ENCODE data around the gene WFDC11.

WFDC11 gene

GRCh38 chr20:45639687-45640086 is 30.4 kb downstream of the WFDC11 start:
- no peaks in the 10 kb centered on the region for H3K36me3 ChIP-seq (replicated peaks; ENCODE audit: low read depth, low read length)
- no peaks in the 10 kb centered on the region for H4K20me1 ChIP-seq (ENCODE audit: insufficient read depth, low read length)
- peaks cover 29% of the 10 kb centered on the region; the same call in 1 of the 2 replicates for H3K27me3 ChIP-seq (ENCODE audit: low read depth, low read length)
- H3K79me2 ChIP-seq (ENCODE audit: low read length), result no peaks in the 10 kb centered on the region
- no peaks in the 10 kb centered on the region for H3K9me3 ChIP-seq (ENCODE audit: insufficient read depth, low read length)
- no peak overlapping the region for H3K4me2 ChIP-seq (ENCODE audit: low read length)
- H3K27ac ChIP-seq (ENCODE audit: low read length), result no peak overlapping the region
- H3K4me1 ChIP-seq (ENCODE audit: low read length), result no peaks in the 10 kb centered on the region
- no peak overlapping the region for H3K9ac ChIP-seq (ENCODE audit: low read length)
- no peak overlapping the region for H3K4me3 ChIP-seq (ENCODE audit: low read length)
- TF ChIP-seq, protein P1, sequence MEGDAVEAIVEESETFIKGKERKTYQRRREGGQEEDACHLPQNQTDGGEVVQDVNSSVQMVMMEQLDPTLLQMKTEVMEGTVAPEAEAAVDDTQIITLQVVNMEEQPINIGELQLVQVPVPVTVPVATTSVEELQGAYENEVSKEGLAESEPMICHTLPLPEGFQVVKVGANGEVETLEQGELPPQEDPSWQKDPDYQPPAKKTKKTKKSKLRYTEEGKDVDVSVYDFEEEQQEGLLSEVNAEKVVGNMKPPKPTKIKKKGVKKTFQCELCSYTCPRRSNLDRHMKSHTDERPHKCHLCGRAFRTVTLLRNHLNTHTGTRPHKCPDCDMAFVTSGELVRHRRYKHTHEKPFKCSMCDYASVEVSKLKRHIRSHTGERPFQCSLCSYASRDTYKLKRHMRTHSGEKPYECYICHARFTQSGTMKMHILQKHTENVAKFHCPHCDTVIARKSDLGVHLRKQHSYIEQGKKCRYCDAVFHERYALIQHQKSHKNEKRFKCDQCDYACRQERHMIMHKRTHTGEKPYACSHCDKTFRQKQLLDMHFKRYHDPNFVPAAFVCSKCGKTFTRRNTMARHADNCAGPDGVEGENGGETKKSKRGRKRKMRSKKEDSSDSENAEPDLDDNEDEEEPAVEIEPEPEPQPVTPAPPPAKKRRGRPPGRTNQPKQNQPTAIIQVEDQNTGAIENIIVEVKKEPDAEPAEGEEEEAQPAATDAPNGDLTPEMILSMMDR (IDR thresholded peaks at IDR 0.05; ENCODE audit: low read depth, low read length), result no peak
- TF ChIP-seq EZH2phosphoT487 (IDR thresholded peaks at IDR 0.05; ENCODE audit: low read depth), result no peak
- H2AFZ ChIP-seq (ENCODE audit: low read depth, low read length), result no peak overlapping the region

DNA sequence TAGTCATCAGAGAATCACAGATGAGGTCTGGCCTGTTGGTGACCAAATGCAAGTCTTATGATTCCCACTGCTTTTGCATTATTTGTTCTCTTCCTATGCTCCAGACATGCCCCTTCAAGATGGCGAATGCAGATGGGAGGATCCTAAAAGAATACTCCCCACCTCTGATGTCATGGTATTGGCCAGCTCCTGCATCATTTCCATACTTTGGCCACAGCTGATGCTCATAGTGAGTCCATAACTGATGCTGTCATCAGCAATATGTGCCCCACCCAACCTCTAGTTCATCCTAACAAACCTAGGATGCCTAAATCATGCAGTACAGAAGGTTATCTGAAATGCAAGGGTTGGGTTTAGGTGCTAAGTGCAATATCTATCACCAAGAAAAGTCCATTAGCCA is 33.5 kb downstream of the WFDC11 start:
- Histone ChIP-seq H3K4me2 (ENCODE audit: low read length) (no peak overlapping the region), H3K27ac (ENCODE audit: low read length) (no peak overlapping the region), H3K9ac (ENCODE audit: low read length) (no peak overlapping the region), H3K4me1 (ENCODE audit: low read length) (no peaks in the 10 kb centered on the region), H3K4me3 (ENCODE audit: low read length) (no peak overlapping the region), H4K20me1 (ENCODE audit: insufficient read depth, low read length) (no peaks in the 10 kb centered on the region), H2AFZ (ENCODE audit: low read depth, low read length) (no peak overlapping the region), H3K27me3 (ENCODE audit: low read depth, low read length) (peaks cover 33% of the 10 kb centered on the region; the same call in 1 of the 2 replicates), H3K9me3 (ENCODE audit: insufficient read depth, low read length) (no peaks in the 10 kb centered on the region), H3K36me3 (replicated peaks; ENCODE audit: low read depth, low read length) (no peaks in the 10 kb centered on the region), H3K79me2 (ENCODE audit: low read length) (no peaks in the 10 kb centered on the region)
- no peak for TF ChIP-seq EZH2phosphoT487 (IDR thresholded peaks at IDR 0.05; ENCODE audit: low read depth)
- TF ChIP-seq, protein P1 (IDR thresholded peaks at IDR 0.05; ENCODE audit: low read depth, low read length), result no peak

DNA sequence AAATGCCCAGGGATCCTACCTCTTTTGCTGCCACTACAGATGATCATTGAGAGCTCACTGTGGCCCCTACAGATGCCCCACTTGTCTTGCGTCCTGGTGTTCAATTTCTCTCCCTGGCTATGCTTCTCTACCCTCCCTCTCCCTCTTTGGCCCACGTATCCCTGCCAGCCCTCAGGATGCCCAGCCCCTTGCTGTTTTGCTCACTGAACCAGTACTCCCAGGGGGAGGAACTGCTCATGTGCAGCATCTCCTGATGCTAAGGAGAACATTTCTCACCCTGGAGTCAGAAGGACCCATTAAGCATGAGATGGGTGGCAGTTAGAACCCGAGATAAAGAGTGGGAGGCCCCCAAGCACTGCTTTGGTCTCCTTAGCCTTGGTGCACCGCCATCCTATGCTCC is 38.9 kb downstream of the WFDC11 start, which contains the start of gene WFDC9:
Gene WFDC9 (minus strand): TSS at position 101 of the 400 bp plus-strand sequence. CDS start 21,103 bp downstream, outside the sequence.
- H3K27me3 ChIP-seq (ENCODE audit: low read depth, low read length), result peaks cover 47% of the 10 kb centered on the region
- no peaks in the 10 kb centered on the region for H3K79me2 ChIP-seq (ENCODE audit: low read length)
- no peak within 1 kb of the TSS for H3K27ac ChIP-seq (ENCODE audit: low read length)
- H2AFZ ChIP-seq (ENCODE audit: low read depth, low read length), result no peak within 1 kb of the TSS
- no peaks in the 10 kb centered on the region for H3K36me3 ChIP-seq (replicated peaks; ENCODE audit: low read depth, low read length)
- H3K9me3 ChIP-seq (ENCODE audit: insufficient read depth, low read length), result no peaks in the 10 kb centered on the region
- no peak within 1 kb of the TSS for H3K4me3 ChIP-seq (ENCODE audit: low read length)
- H3K9ac ChIP-seq (ENCODE audit: low read length), result no peak within 1 kb of the TSS
- no peaks in the 10 kb centered on the region for H3K4me1 ChIP-seq (ENCODE audit: low read length)
- no peak within 1 kb of the TSS for H3K4me2 ChIP-seq (ENCODE audit: low read length)
- H4K20me1 ChIP-seq (ENCODE audit: insufficient read depth, low read length), result no peaks in the 10 kb centered on the region
- TF ChIP-seq, protein P1 (IDR thresholded peaks at IDR 0.05; ENCODE audit: low read depth, low read length), result no peak

GRCh38 chr20:45630371-45630770 is 39.7 kb downstream of the WFDC11 start:
- Histone ChIP-seq H3K36me3 (replicated peaks; ENCODE audit: low read depth, low read length) (no peaks in the 10 kb centered on the region), H3K4me1 (ENCODE audit: low read length) (no peaks in the 10 kb centered on the region), H3K27ac (ENCODE audit: low read length) (no peak overlapping the region), H3K4me3 (ENCODE audit: low read length) (no peak overlapping the region), H3K79me2 (ENCODE audit: low read length) (no peaks in the 10 kb centered on the region), H3K9me3 (ENCODE audit: insufficient read depth, low read length) (no peaks in the 10 kb centered on the region), H4K20me1 (ENCODE audit: insufficient read depth, low read length) (no peaks in the 10 kb centered on the region), H3K9ac (ENCODE audit: low read length) (no peak overlapping the region), H3K4me2 (ENCODE audit: low read length) (no peak overlapping the region), H3K27me3 (ENCODE audit: low read depth, low read length) (peaks cover 45% of the 10 kb centered on the region), H2AFZ (ENCODE audit: low read depth, low read length) (no peak overlapping the region)
- TF ChIP-seq, protein P1 (IDR thresholded peaks at IDR 0.05; ENCODE audit: low read depth, low read length), result no peak
- no peak for TF ChIP-seq EZH2phosphoT487 (IDR thresholded peaks at IDR 0.05; ENCODE audit: low read depth)
